COR-L47 (cell line): ENCODE measurements around the gene TTC7B.

Experiments
- DNase-seq: peaks from one replicate; lab custom pipeline; 2025; lab: John Stamatoyannopoulos, UW

The TTC7B gene

GRCh38 chr14:90674716-90675115, 141.5 kb downstream of the TTC7B start:
- DNase-seq = no peak

- DNase-seq = no peak
These were observed 142.1 kb downstream of the TTC7B start for GRCh38 chr14:90674043-90674670.

- no peak for DNase-seq
These were observed 144.6 kb downstream of the TTC7B start for GRCh38 chr14:90671382-90672234.

GRCh38 chr14:90669731-90670130, 146.5 kb downstream of the TTC7B start:
- no peak for DNase-seq

DNA sequence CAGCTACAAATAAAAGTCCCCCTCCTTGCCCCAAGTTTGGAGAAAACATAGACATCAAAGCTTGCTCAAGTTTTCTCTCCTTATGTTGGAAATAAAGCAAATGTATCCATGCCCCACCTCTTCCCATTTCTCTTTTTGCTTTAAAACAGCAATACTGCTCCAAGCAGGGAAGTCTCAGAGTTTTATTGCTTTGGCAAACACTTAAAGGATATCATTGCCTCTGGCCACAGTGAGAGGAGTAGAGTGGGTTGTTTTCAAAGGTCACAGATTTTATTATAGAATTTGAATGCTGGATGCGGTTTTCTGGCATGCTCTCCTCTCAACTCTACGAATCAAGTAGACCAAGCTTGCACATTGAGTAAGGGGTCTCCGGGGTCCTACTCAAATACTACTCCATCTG, 149.7 kb downstream of the TTC7B start:
- DNase-seq = no peak

- no peak for DNase-seq
These were observed 150.8 kb downstream of the TTC7B start for GRCh38 chr14:90665321-90666000.

DNA sequence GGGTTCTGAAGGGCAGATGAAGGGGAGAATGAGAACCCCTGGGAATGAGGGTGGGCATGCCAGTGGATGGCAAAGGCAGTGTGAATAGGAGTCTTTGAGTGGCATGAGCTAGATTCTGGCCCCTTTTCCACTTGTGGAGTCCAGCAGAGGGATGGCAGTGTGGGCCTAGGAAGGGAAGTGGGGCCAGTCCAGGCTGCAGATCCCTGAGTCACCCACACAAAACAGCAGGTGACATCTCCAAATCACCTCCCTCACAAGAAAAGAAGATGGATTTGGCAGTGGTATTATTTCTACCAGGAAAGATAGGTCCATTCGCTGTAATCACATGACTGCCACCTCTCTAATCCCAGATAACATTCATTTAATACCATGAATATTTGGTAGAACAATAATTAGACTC, 151.3 kb downstream of the TTC7B start:
- DNase-seq = no peak

- no peak for DNase-seq
These were observed 152.6 kb downstream of the TTC7B start for GRCh38 chr14:90663680-90664079.

GRCh38 chr14:90663140-90663539, 153.1 kb downstream of the TTC7B start:
- DNase-seq = no peak

DNA sequence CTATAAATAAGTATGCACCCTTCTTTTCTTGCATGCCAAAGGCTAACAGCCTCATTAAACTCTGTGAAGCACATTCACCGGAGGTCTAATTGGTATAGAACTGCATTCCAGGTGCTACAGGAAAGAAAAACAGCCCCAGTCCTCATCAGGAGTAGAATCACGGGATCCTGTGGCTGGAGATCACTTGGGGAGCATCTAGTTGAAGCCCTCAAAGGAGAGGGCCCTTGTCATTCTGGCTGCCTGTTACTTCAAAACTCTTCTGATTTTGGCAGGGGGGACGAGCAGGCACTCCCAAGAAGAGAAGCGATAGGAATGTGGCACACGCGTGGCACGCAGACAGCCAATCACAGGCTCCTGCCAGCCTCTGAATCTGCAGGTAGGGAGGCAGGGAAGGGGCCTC, 154.4 kb downstream of the TTC7B start:
- no peak for DNase-seq

GRCh38 chr14:90660865-90661570, 155.2 kb downstream of the TTC7B start:
- DNase-seq = no peak

DNA sequence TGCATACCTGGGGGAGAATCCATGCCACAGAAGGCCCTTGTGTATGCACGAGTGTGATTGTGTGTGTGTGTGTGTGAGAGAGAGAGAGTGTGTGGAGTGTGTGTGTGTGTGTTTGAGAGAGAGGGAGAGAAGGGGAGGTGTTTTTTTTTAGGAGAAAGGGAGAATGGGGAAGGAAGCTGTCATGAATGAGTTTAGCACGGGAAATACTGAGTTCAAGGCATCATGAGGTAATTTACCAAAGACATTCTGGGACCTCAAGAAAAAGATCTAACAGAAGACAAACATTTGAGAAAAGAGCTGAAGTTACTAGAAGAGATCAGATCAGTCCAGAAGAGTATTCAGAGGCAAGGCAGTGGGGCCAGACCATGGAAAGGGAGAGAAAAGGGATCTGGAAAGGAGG, 157.1 kb downstream of the TTC7B start:
- DNase-seq = no peak

DNA sequence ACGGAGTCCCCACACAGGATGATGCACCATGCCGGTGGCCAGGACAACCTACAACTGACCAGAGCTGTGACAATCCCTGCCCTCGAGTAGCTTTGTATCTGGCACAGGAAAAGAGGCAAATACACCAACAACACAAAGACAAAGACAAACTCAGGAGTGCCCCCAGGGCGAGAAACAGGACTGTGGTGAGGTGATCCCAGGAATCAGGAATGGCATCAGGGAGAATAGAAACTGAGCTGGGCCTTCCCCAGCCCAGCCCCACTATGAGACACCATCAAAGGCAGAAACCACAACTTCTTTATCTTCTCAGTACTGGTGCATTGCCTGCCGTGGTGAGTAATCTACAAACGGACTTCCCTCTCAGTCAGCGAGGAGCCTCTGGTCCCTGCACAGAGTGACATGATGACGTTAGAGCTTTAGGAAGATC, 157.7 kb downstream of the TTC7B start:
- no peak for DNase-seq

GRCh38 chr14:90656973-90657372, 159.3 kb downstream of the TTC7B start:
- DNase-seq = no peak

DNA sequence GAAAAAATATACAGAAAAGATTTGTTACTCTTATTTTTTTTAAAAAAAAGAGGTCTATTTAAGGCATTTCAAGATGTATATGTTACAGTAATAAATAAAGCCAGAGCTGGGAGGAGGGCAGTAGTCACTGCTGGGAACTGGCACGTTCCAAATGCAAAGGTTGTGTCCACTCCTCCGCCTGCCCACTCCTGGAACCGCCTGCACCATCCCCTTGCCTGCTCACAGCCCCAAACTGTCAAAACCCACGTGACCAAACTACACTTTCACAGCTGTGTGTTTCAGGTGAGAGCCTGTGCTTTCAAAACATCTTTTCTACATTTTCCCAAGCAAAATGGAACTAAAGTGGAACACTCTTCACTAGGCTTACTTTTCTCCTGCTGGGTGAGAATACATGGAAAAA, 160.4 kb downstream of the TTC7B start:
- DNase-seq = no peak

DNA sequence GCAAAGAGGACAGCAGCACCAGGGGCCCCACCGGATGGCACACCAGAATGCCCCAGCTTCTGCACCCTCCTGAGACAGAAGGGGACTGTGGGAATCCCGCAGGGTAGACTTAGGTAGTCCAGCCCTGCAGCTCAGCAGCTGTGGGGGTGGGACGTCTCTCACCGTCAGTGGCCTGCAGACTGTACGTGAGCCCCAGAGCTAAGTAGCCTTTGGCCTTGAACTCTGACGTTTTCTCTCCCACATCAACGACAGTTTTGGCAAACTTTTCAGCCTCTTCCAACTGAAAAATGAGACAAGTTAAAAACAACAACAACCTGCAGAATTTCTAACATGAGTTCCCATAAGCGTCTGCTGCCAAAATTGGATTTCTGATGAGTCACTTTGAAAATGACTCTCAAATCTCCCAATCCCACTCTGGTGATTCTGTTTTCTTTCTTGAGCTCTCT, 161.4 kb downstream of the TTC7B start:
- no peak for DNase-seq

- DNase-seq = no peak
These were observed 163.6 kb downstream of the TTC7B start for GRCh38 chr14:90652626-90653025.

DNA sequence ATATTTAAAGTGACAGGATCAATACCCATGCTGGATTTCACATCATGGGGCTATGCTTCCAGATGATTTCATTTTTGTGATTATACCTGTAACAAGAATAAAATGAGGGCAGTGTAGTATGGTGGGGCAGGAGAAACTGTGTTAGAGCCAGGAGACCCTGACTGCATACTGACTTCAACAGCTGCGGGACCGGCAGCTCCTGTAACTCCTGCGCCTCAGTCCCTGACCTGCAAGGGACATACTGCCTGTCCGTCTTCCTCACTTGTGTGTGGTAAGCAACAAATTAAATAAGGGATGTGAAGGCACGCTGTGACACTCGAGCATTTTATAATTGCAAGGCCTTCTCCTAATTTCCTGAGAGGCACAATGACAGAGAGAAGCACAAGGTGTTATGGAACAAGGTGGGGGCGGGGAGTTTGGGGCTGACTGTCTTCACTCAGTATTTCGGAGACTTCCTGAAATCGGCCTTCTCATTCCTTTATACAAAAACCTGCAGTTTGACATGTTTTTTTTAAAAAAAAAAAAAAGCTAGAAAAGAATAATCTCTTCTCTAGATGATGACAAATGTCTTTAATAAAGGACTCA, 164.2 kb downstream of the TTC7B start:
- DNase-seq = no peak

GRCh38 chr14:90651271-90651804, 164.9 kb downstream of the TTC7B start:
- DNase-seq = no peak

DNA sequence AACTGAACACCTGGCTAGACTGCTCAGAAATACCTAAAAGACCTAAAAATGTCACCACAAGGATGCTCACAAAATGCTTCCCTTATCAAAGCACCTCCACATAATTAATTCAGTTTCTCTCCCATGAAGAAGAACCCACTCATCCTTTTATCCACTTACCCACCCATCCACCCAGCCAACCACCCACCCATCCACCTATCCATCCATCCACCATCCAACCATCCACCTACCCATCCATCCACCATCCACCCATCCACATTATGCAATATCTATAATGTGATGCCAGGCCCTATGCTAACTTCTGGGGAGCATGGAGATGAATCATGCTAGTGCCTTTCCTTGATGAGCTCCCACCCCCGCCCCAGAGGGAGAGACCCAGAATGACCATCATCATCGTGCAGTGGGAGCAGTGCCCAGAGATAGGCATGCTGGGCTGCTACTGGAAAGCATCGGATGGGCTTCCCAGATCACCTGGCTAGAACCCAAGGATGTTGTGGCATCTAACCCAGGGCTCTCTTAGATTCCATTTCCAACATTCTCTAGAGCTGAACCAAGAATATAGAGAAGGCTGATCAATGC, 166.6 kb downstream of the TTC7B start:
- DNase-seq = no peak

DNA sequence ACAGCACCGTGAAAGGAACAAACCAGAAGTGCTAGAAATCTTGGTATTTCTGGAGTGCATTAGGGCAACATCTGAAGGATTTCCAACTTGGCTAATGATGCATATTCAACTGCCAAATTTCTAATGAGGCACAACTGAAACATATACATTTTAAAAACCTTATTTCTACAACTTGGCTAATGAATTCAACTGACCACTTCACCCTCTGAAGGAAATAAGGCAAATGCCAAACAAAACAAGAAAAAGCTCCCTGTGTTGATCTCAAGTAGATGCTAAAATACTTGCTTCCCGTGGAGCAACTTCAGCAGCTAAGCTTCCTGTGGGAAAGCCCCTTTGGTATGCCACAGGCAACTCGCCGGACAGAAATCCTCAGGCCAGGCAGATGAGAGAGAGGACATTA, 167.1 kb downstream of the TTC7B start:
- DNase-seq = no peak
